Liver (tissue), 3 donors: ENCODE results near the gene TTC34.
A peak's percentile ranks its signal among the peaks of the same experiment; 100 is the strongest.

Experiments
- CTCF ChIP-seq: fragments of 150-350 bp; IDR thresholded peaks from 2 replicates; pipeline ENCODE4 v1.5.1; 2017; ENCODE audit warnings: improper control_type of control experiment, low read depth, low read length; ENCODE audit not compliant: missing input control
- EGR1 ChIP-seq, 2 donors: IDR thresholded peaks; 2 replicates each; pipeline ENCODE4 v1.6.1; 2016 to 2018; ENCODE audit warnings: antibody characterized with exemption in 2 of 2, low read depth in 2 of 2
- GABPA ChIP-seq, 2 donors: IDR thresholded peaks in 1 of 2; conservative IDR thresholded peaks in 1 of 2; 2 replicates each; pipeline ENCODE4 v1.6.1; 2016; ENCODE audit warnings: antibody characterized with exemption in 2 of 2, mild to moderate bottlenecking in 1 of 2, moderate library complexity in 1 of 2
- HNF4A ChIP-seq, 2 donors: conservative IDR thresholded peaks; 2 replicates each; pipeline ENCODE4 v1.6.1; 2016; ENCODE audit warnings: antibody characterized with exemption in 2 of 2, mild to moderate bottlenecking in 2 of 2
- JUND ChIP-seq, 2 donors: IDR thresholded peaks; 2 replicates each; pipeline ENCODE4 v1.6.1; 2016; ENCODE audit warnings: antibody characterized with exemption in 2 of 2
- MAX ChIP-seq: IDR thresholded peaks from 2 replicates; pipeline ENCODE4 v1.6.1; 2016; ENCODE audit warnings: antibody characterized with exemption
- NR2F2 ChIP-seq: IDR thresholded peaks from 2 replicates; pipeline ENCODE4 v1.6.1; 2016; ENCODE audit warnings: antibody characterized with exemption
- RAD21 ChIP-seq, 2 donors: IDR thresholded peaks; 2 replicates each; pipeline ENCODE4 v1.6.1; 2016; ENCODE audit warnings: antibody characterized with exemption in 2 of 2, mild to moderate bottlenecking in 2 of 2
- REST ChIP-seq: IDR thresholded peaks from 2 replicates; pipeline ENCODE4 v1.6.1; 2016; ENCODE audit warnings: antibody characterized with exemption, mild to moderate bottlenecking
- SP1 ChIP-seq: IDR thresholded peaks from 2 replicates; pipeline ENCODE4 v1.6.1; 2018; ENCODE audit warnings: antibody characterized with exemption, mild to moderate bottlenecking
- TAF1 ChIP-seq: conservative IDR thresholded peaks from 2 replicates; pipeline ENCODE4 v1.6.1; 2016; ENCODE audit warnings: antibody characterized with exemption, mild to moderate bottlenecking
- YY1 ChIP-seq: IDR thresholded peaks from 2 replicates; pipeline ENCODE4 v1.6.1; 2016; ENCODE audit warnings: antibody characterized with exemption, mild to moderate bottlenecking
- ZBTB33 ChIP-seq: IDR thresholded peaks from 2 replicates; pipeline ENCODE4 v1.6.1; 2016; ENCODE audit warnings: antibody characterized with exemption
- donor health status: healthy.
- donor health status: healthy.

- TF ChIP-seq CTCF (peak; percentile 63), EGR1 (IDR thresholded peaks at IDR 0.05; ENCODE audit: low read depth in 2 of 2) (no peak), SP1 (no peak), JUND (IDR thresholded peaks at IDR 0.05) (no peak), MAX (no peak), REST (no peak), TAF1 (no peak), RAD21 (IDR thresholded peaks at IDR 0.05) (peak; percentile 60 to 72), NR2F2 (no peak), HNF4A (conservative IDR thresholded peaks at IDR 0.05) (no peak), GABPA (IDR thresholded peaks at IDR 0.05 in 1 of 2, conservative IDR thresholded peaks at IDR 0.05 in 1 of 2) (no peak), YY1 (no peak), ZBTB33 (no peak)
These were observed 14.9 kb downstream of the TTC34 start for GRCh38 chr1:2786329-2787162.
